GM23338 (cell line): ENCODE data around the gene ABAT. TPM values are rescaled to one million over a fixed set of nuclear protein-coding genes. Genes with fewer than 3 reads are reported as not detected.

Source experiments
- ATAC-seq: fragments of 200-7000 bp; cut with Tn5 transposase; 3 replicates; pipeline ENCODE4 v1.9.1; 2020
- DNase-seq: peaks from one replicate; pipeline ENCODE4 v3.0.0-alpha.2; 2015; ENCODE audit warnings: low spot score
- H2AFZ ChIP-seq: fragments of 200-600 bp; sonication (generic); 2 replicates; pipeline ENCODE4 v1.8.0; 2016; ENCODE audit warnings: antibody characterized with exemption, mild to moderate bottlenecking, moderate library complexity
- H3F3A ChIP-seq: fragments of 200-600 bp; sonication (generic); replicated peaks from 2 replicates; pipeline ENCODE4 v1.8.0; 2017; ENCODE audit warnings: antibody characterized with exemption, mixed run types, low read depth
- H3K27ac ChIP-seq: fragments of 200-600 bp; sonication (generic); 2 replicates; pipeline ENCODE4 v1.6.1; 2016; ENCODE audit warnings: low read depth
- H3K27me3 ChIP-seq: fragments of 200-600 bp; sonication (generic); 2 replicates; pipeline ENCODE4 v1.8.0; 2016; ENCODE audit warnings: mild to moderate bottlenecking, mixed run types, moderate library complexity; ENCODE audit not compliant: insufficient read depth
- H3K36me3 ChIP-seq: fragments of 200-600 bp; sonication (generic); 2 replicates; pipeline ENCODE4 v1.8.0; 2016; ENCODE audit warnings: mild to moderate bottlenecking; ENCODE audit not compliant: insufficient read depth
- H3K4me1 ChIP-seq: fragments of 200-600 bp; sonication (generic); 2 replicates; pipeline ENCODE4 v1.8.0; 2016; ENCODE audit warnings: mild to moderate bottlenecking, moderate library complexity; ENCODE audit not compliant: insufficient read depth
- H3K4me2 ChIP-seq: fragments of 200-600 bp; sonication (generic); 2 replicates; pipeline ENCODE4 v1.7.1; 2017; ENCODE audit warnings: mixed run types
- H3K4me3 ChIP-seq: fragments of 200-600 bp; sonication (generic); 2 replicates; pipeline ENCODE4 v1.6.1; 2016; ENCODE audit warnings: mixed run types
- H3K79me2 ChIP-seq: fragments of 200-600 bp; sonication (generic); replicated peaks from 2 replicates; pipeline ENCODE4 v1.8.0; 2017; ENCODE audit warnings: mild to moderate bottlenecking; ENCODE audit not compliant: insufficient read depth
- H3K9me2 ChIP-seq: fragments of 200-600 bp; sonication (generic); 2 replicates; pipeline ENCODE4 v1.8.0; 2017; ENCODE audit not compliant: insufficient read depth
- H4K20me1 ChIP-seq: fragments of 200-600 bp; sonication (generic); replicated peaks from 2 replicates; pipeline ENCODE4 v1.8.0; 2017; ENCODE audit warnings: mild to moderate bottlenecking; ENCODE audit not compliant: insufficient read depth
- H3K27ac Mint-ChIP-seq: 2 replicates; pipeline ENCODE4 v1.8.0; 2020; ENCODE audit warnings: inconsistent platforms, mild to moderate bottlenecking, moderate library complexity, mixed read lengths
- H3K27me3 Mint-ChIP-seq: 3 replicates; pipeline ENCODE4 v1.8.0; 2022; ENCODE audit warnings: low read depth, mild to moderate bottlenecking, moderate library complexity, mixed read lengths, inconsistent platforms; ENCODE audit not compliant: insufficient read depth, poor library complexity
- H3K36me3 Mint-ChIP-seq: 3 replicates; pipeline ENCODE4 v1.8.0; 2021; ENCODE audit warnings: low read depth, mild to moderate bottlenecking, inconsistent platforms, moderate library complexity, mixed read lengths
- H3K4me1 Mint-ChIP-seq: 3 replicates; pipeline ENCODE4 v1.8.0; 2020; ENCODE audit warnings: mild to moderate bottlenecking, inconsistent platforms, mixed read lengths
- H3K4me3 Mint-ChIP-seq: 3 replicates; pipeline ENCODE4 v1.8.0; 2021; ENCODE audit warnings: moderate library complexity, mild to moderate bottlenecking, inconsistent platforms, mixed read lengths
- H3K9me3 Mint-ChIP-seq: 3 replicates; pipeline ENCODE4 v1.8.0; 2020; ENCODE audit warnings: moderate library complexity, mild to moderate bottlenecking, inconsistent platforms, mixed read lengths
- CREB1 ChIP-seq: fragments of 250-450 bp; sonication (Bioruptor Pico); IDR thresholded peaks from 2 replicates; pipeline ENCODE4 v1.5.0; 2020; ENCODE audit warnings: low read depth, mild to moderate bottlenecking, moderate library complexity
- EZH2 ChIP-seq: fragments of 200-600 bp; sonication (generic); IDR thresholded peaks from one replicate; pipeline ENCODE4 v1.8.0; 2017; ENCODE audit warnings: antibody characterized with exemption, mild to moderate bottlenecking, low read depth; ENCODE audit not compliant: unreplicated experiment
- EZH2phosphoT487 ChIP-seq: fragments of 200-600 bp; sonication (generic); IDR thresholded peaks from one replicate; pipeline ENCODE4 v1.8.1; 2018; ENCODE audit warnings: antibody characterized with exemption; ENCODE audit not compliant: unreplicated experiment
- JUNB ChIP-seq: IDR thresholded peaks from one replicate; pipeline ENCODE4 v1.6.1; 2016; ENCODE audit warnings: antibody characterized with exemption; ENCODE audit not compliant: unreplicated experiment
- NANOG ChIP-seq: IDR thresholded peaks from 2 replicates; pipeline ENCODE4 v1.6.1; 2016; ENCODE audit warnings: antibody characterized with exemption, borderline replicate concordance
- ZNF114 ChIP-seq: fragments of 250-450 bp; sonication (Bioruptor Pico); IDR thresholded peaks from 2 replicates; pipeline ENCODE4 v1.5.0; 2020; ENCODE audit warnings: mild to moderate bottlenecking, moderate library complexity
- ZNF331 ChIP-seq: fragments of 250-450 bp; sonication (Bioruptor Pico); IDR thresholded peaks from 2 replicates; pipeline ENCODE4 v1.5.0; 2020; ENCODE audit warnings: low read depth, mild to moderate bottlenecking, moderate library complexity
- polyA plus RNA-seq: library from polyadenylated mRNA; unstranded; fragments of >200 nt; fragmentation: Nextera tagmentation; extraction: Ambion mirVana; gene quantifications from 2 replicates; pipeline ENCODE4 v1.2.1, GENCODE V29; 2016
- total RNA-seq: library from RNA; depleted of rRNA; stranded (reverse); fragments of >200 nt; shearing (Covaris generic); gene quantifications from 2 replicates; pipeline ENCODE4 v1.2.3, GENCODE V29; 2014
- TF ChIP-seq, protein P1 (sequence below): IDR thresholded peaks from one replicate; pipeline ENCODE4 v1.6.1; 2018; ENCODE audit warnings: antibody characterized with exemption; ENCODE audit not compliant: unreplicated experiment
- TF ChIP-seq, protein P2 (sequence below): fragments of 250-450 bp; sonication (Bioruptor Pico); IDR thresholded peaks from 2 replicates; pipeline ENCODE4 v1.5.0; 2020; ENCODE audit warnings: mild to moderate bottlenecking, moderate library complexity

ABAT gene
- total and polyA plus RNA-seq, 2 experiments from 2014 or later: 4.4 to 8.8 TPM

DNA sequence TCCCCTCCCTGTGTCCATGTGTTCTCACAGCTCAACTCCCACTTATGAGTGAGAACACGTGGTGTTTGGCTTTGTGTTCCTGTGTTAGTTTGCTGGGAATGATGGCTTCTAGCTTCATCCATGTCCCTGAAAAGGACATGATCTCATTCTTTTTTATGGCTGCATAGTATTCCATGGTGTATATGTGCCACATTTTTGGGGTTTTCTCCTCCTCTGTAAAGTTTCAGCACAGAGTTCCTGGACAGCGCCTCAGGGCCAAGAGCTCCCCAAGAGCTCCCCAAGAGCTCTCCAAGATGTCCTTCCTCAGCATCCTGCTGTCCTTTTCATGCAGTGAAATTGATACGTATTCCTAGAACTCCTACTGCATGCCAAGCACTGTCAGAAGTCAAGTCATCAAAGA is 6.9 kb upstream of the ABAT start:
- DNase-seq (peak; percentile 27), ATAC-seq (no peak)
- H3K27ac Mint-ChIP-seq: no peak overlapping the region
- H3K9me3 Mint-ChIP-seq: no peaks in the 10 kb centered on the region
- H3K4me1 ChIP-seq: peaks cover 11% of the 10 kb centered on the region
- H3K36me3 ChIP-seq: no peaks in the 10 kb centered on the region
- no peak overlapping the region for H3K27ac ChIP-seq
- no peaks in the 10 kb centered on the region for H3K9me2 ChIP-seq
- H3K36me3 Mint-ChIP-seq: no peaks in the 10 kb centered on the region
- H3K4me2 ChIP-seq: no peak overlapping the region
- no peaks in the 10 kb centered on the region for H3K79me2 ChIP-seq
- H3F3A ChIP-seq: no peaks in the 10 kb centered on the region
- TF ChIP-seq JUNB: no peak
- TF ChIP-seq NANOG: no peak
- TF ChIP-seq, protein P1, sequence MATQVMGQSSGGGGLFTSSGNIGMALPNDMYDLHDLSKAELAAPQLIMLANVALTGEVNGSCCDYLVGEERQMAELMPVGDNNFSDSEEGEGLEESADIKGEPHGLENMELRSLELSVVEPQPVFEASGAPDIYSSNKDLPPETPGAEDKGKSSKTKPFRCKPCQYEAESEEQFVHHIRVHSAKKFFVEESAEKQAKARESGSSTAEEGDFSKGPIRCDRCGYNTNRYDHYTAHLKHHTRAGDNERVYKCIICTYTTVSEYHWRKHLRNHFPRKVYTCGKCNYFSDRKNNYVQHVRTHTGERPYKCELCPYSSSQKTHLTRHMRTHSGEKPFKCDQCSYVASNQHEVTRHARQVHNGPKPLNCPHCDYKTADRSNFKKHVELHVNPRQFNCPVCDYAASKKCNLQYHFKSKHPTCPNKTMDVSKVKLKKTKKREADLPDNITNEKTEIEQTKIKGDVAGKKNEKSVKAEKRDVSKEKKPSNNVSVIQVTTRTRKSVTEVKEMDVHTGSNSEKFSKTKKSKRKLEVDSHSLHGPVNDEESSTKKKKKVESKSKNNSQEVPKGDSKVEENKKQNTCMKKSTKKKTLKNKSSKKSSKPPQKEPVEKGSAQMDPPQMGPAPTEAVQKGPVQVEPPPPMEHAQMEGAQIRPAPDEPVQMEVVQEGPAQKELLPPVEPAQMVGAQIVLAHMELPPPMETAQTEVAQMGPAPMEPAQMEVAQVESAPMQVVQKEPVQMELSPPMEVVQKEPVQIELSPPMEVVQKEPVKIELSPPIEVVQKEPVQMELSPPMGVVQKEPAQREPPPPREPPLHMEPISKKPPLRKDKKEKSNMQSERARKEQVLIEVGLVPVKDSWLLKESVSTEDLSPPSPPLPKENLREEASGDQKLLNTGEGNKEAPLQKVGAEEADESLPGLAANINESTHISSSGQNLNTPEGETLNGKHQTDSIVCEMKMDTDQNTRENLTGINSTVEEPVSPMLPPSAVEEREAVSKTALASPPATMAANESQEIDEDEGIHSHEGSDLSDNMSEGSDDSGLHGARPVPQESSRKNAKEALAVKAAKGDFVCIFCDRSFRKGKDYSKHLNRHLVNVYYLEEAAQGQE: peak; percentile 59
- TF ChIP-seq EZH2: no peak
- TF ChIP-seq ZNF114: no peak
- H3K4me3 ChIP-seq: no peak overlapping the region
- no peak overlapping the region for H3K4me3 Mint-ChIP-seq
- no peak overlapping the region for H2AFZ ChIP-seq
- no peaks in the 10 kb centered on the region; the same call in 1 of the 2 replicates for H4K20me1 ChIP-seq
- H3K4me1 Mint-ChIP-seq: peaks cover 21% of the 10 kb centered on the region; the same call in 2 of the 3 replicates
- H3K27me3 ChIP-seq: no peaks in the 10 kb centered on the region
- peaks cover 11% of the 10 kb centered on the region for H3K27me3 Mint-ChIP-seq

DNA sequence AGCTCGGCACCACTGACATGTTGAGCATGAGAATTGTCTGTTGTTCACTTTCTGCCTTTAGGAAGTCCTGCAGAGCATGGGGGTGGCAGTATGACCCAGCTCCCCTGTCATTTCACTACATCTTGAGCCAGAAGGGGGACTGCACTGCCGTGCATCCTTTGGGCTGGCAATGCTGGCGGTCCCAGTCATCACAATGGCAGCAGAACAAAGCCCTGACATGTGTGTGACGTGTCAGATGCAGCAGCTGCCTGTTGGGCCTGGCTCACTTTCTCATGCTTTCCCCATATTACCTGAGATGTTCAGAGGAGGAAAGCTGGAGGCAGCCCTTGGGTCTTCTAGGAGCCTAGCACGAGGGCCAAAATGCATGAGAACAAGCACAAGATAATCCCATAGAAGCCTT is 6.3 kb upstream of the ABAT start:
- Histone ChIP-seq H3K4me2 (no peak overlapping the region), H3K36me3 (no peaks in the 10 kb centered on the region), H3K27ac (no peak overlapping the region), H4K20me1 (no peaks in the 10 kb centered on the region; the same call in 1 of the 2 replicates), H2AFZ (no peak overlapping the region), H3K4me3 (no peak overlapping the region), H3K9me2 (no peaks in the 10 kb centered on the region), H3K27me3 (no peaks in the 10 kb centered on the region), H3K79me2 (no peaks in the 10 kb centered on the region), H3K4me1 (peaks cover 11% of the 10 kb centered on the region), H3F3A (no peaks in the 10 kb centered on the region)
- H3K27me3 Mint-ChIP-seq: peaks cover 13% of the 10 kb centered on the region
- no peak overlapping the region for H3K27ac Mint-ChIP-seq
- no peak overlapping the region for H3K4me3 Mint-ChIP-seq
- DNase-seq (no peak), ATAC-seq (no peak)
- no peaks in the 10 kb centered on the region for H3K36me3 Mint-ChIP-seq
- peaks cover 21% of the 10 kb centered on the region; the same call in 2 of the 3 replicates for H3K4me1 Mint-ChIP-seq
- no peaks in the 10 kb centered on the region for H3K9me3 Mint-ChIP-seq
- TF ChIP-seq JUNB (no peak), CREB1 (no peak), ZNF331 (CRISPR knock-in tag) (no peak), EZH2phosphoT487 (no peak)
- TF ChIP-seq, protein P2, sequence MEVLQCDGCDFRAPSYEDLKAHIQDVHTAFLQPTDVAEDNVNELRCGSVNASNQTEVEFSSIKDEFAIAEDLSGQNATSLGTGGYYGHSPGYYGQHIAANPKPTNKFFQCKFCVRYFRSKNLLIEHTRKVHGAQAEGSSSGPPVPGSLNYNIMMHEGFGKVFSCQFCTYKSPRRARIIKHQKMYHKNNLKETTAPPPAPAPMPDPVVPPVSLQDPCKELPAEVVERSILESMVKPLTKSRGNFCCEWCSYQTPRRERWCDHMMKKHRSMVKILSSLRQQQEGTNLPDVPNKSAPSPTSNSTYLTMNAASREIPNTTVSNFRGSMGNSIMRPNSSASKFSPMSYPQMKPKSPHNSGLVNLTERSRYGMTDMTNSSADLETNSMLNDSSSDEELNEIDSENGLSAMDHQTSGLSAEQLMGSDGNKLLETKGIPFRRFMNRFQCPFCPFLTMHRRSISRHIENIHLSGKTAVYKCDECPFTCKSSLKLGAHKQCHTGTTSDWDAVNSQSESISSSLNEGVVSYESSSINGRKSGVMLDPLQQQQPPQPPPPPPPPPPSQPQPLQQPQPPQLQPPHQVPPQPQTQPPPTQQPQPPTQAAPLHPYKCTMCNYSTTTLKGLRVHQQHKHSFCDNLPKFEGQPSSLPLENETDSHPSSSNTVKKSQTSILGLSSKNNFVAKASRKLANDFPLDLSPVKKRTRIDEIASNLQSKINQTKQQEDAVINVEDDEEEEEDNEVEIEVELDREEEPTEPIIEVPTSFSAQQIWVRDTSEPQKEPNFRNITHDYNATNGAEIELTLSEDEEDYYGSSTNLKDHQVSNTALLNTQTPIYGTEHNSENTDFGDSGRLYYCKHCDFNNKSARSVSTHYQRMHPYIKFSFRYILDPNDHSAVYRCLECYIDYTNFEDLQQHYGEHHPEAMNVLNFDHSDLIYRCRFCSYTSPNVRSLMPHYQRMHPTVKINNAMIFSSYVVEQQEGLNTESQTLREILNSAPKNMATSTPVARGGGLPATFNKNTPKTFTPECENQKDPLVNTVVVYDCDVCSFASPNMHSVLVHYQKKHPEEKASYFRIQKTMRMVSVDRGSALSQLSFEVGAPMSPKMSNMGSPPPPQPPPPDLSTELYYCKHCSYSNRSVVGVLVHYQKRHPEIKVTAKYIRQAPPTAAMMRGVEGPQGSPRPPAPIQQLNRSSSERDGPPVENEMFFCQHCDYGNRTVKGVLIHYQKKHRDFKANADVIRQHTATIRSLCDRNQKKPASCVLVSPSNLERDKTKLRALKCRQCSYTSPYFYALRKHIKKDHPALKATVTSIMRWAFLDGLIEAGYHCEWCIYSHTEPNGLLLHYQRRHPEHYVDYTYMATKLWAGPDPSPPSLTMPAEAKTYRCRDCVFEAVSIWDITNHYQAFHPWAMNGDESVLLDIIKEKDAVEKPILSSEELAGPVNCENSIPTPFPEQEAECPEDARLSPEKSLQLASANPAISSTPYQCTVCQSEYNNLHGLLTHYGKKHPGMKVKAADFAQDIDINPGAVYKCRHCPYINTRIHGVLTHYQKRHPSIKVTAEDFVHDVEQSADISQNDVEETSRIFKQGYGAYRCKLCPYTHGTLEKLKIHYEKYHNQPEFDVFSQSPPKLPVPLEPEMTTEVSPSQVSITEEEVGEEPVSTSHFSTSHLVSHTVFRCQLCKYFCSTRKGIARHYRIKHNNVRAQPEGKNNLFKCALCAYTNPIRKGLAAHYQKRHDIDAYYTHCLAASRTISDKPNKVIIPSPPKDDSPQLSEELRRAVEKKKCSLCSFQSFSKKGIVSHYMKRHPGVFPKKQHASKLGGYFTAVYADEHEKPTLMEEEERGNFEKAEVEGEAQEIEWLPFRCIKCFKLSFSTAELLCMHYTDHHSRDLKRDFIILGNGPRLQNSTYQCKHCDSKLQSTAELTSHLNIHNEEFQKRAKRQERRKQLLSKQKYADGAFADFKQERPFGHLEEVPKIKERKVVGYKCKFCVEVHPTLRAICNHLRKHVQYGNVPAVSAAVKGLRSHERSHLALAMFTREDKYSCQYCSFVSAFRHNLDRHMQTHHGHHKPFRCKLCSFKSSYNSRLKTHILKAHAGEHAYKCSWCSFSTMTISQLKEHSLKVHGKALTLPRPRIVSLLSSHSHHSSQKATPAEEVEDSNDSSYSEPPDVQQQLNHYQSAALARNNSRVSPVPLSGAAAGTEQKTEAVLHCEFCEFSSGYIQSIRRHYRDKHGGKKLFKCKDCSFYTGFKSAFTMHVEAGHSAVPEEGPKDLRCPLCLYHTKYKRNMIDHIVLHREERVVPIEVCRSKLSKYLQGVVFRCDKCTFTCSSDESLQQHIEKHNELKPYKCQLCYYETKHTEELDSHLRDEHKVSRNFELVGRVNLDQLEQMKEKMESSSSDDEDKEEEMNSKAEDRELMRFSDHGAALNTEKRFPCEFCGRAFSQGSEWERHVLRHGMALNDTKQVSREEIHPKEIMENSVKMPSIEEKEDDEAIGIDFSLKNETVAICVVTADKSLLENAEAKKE: no peak
- TF ChIP-seq, protein P1: no peak
